Endothelial cell of umbilical vein (primary cell): ENCODE data around the gene TPM2. TPM values are rescaled to one million over a fixed set of nuclear protein-coding genes. Genes with fewer than 3 reads are reported as not detected.

Experiments
- BruUV-seq: library from RNA; stranded (reverse); fragments of 400-500 nt; replicated peaks from 2 replicates; lab custom pipeline; 2021; lab: Mats Ljungman, UMichigan
- CTCF ChIA-PET: fragments of 300-600, 350-600 bp; sonication (Branson Sonifier 250); formaldehyde crosslinking; loops from one replicate; lab custom pipeline; 2021; ENCODE audit warnings: antibody characterized with exemption, inconsistent platforms; lab: Charles Lee
- POLR2A ChIA-PET: fragments of 300-600, 350-600 bp; sonication (Branson Sonifier 250); formaldehyde crosslinking; loops from one replicate; lab custom pipeline; 2021; ENCODE audit warnings: antibody characterized with exemption, inconsistent platforms; lab: Charles Lee
- DNase-seq: peaks from one replicate; pipeline ENCODE4 v3.0.0-alpha.2; 2011; ENCODE audit warnings: low read depth, low spot score
- FAIRE-seq: peaks from 2 replicates; lab custom pipeline; 2011; peaks lifted over from hg19 to GRCh38; lab: Jason Lieb, UNC
- H2AFZ ChIP-seq: 2 replicates; pipeline ENCODE4 v1.6.0; 2012; ENCODE audit warnings: low read depth, low read length, control low read depth, inconsistent platforms
- H3K27ac ChIP-seq: 2 replicates; pipeline ENCODE4 v1.5.1; 2011; ENCODE audit warnings: low read depth, mild to moderate bottlenecking, control low read depth, low read length, moderate library complexity; ENCODE audit not compliant: insufficient read depth
- H3K27me3 ChIP-seq, 2 experiments: 2 replicates each; pipeline versions ENCODE4 v1.6.0 to v1.6.1; 2011; ENCODE audit warnings: low read length in 2 of 2, mixed read lengths in 1 of 2; ENCODE audit not compliant: control insufficient read depth in 2 of 2, insufficient read depth in 2 of 2
- H3K36me3 ChIP-seq, 2 experiments: 2 replicates in 1 of 2; 3 replicates in 1 of 2; pipeline ENCODE4 v1.5.1; 2011; ENCODE audit warnings: low read length in 2 of 2, mild to moderate bottlenecking in 1 of 2, moderate library complexity in 1 of 2; ENCODE audit not compliant: control insufficient read depth in 2 of 2, insufficient read depth in 2 of 2; ENCODE audit errors: extremely low read depth in 1 of 2
- H3K4me1 ChIP-seq: 3 replicates; pipeline ENCODE4 v1.5.1; 2011; ENCODE audit warnings: mild to moderate bottlenecking, low read length; ENCODE audit not compliant: control insufficient read depth, insufficient read depth; ENCODE audit errors: extremely low read depth
- H3K4me2 ChIP-seq: 2 replicates; pipeline ENCODE4 v1.6.1; 2011; ENCODE audit warnings: low read length, control low read depth, mixed read lengths; ENCODE audit not compliant: insufficient read depth
- H3K4me3 ChIP-seq, 3 experiments: fragments of 200-600 bp in 1 of 3; sonication (generic), shearing (Covaris generic) in 1 of 3; replicated peaks in 1 of 3; 2 replicates each; pipeline ENCODE4 v1.5.1; 2011 to 2016; ENCODE audit warnings: control low read depth in 3 of 3, low read length in 3 of 3, mild to moderate bottlenecking in 2 of 3, inconsistent platforms in 1 of 3, low read depth in 1 of 3, moderate library complexity in 1 of 3; ENCODE audit not compliant: insufficient read depth in 1 of 3
- H3K79me2 ChIP-seq: 2 replicates; pipeline ENCODE4 v1.6.0; 2012; ENCODE audit warnings: low read length, inconsistent platforms; ENCODE audit not compliant: control insufficient read depth, insufficient read depth
- H3K9ac ChIP-seq: replicated peaks from 2 replicates; pipeline ENCODE3; 2011; ENCODE audit warnings: low read length, control low read depth; ENCODE audit not compliant: insufficient read depth; ENCODE audit errors: extremely low read depth
- H3K9me1 ChIP-seq: replicated peaks from 3 replicates; pipeline ENCODE4 v1.6.0; 2011; ENCODE audit warnings: mild to moderate bottlenecking, low read length; ENCODE audit not compliant: control insufficient read depth, insufficient read depth; ENCODE audit errors: extremely low read depth
- H3K9me3 ChIP-seq: replicated peaks from 2 replicates; pipeline ENCODE4 v1.5.1; 2012; ENCODE audit warnings: low read length, inconsistent platforms; ENCODE audit not compliant: control insufficient read depth, insufficient read depth
- H4K20me1 ChIP-seq: replicated peaks from 2 replicates; pipeline ENCODE3; 2011; ENCODE audit warnings: mild to moderate bottlenecking, low read length; ENCODE audit not compliant: control insufficient read depth, insufficient read depth; ENCODE audit errors: extremely low read depth
- EZH2 ChIP-seq: IDR thresholded peaks from 2 replicates; pipeline ENCODE4 v1.6.1; 2012; ENCODE audit warnings: borderline replicate concordance, low read depth, mild to moderate bottlenecking, moderate library complexity, low read length, inconsistent platforms; ENCODE audit not compliant: severe bottlenecking
- FOS ChIP-seq: IDR thresholded peaks from 2 replicates; pipeline ENCODE4 v1.6.1; 2011; ENCODE audit warnings: mild to moderate bottlenecking, low read length, moderate library complexity, borderline replicate concordance; ENCODE audit not compliant: insufficient read depth
- GATA2 ChIP-seq: IDR thresholded peaks from 2 replicates; pipeline ENCODE4 v1.7.0; 2011; ENCODE audit warnings: low read depth, mild to moderate bottlenecking, moderate library complexity, mixed read lengths, low read length; ENCODE audit not compliant: insufficient read length, insufficient read depth
- JUN ChIP-seq: IDR thresholded peaks from 2 replicates; pipeline ENCODE4 v1.6.1; 2011; ENCODE audit warnings: borderline replicate concordance, low read depth; ENCODE audit not compliant: insufficient read length, insufficient read depth
- MAX ChIP-seq: IDR thresholded peaks from 2 replicates; pipeline ENCODE4 v1.6.1; 2011; ENCODE audit not compliant: insufficient read depth, insufficient read length
- MYC ChIP-seq: IDR thresholded peaks from one replicate; pipeline ENCODE4 v1.6.1; 2011; ENCODE audit warnings: mild to moderate bottlenecking, low read depth, low read length
- POLR2A ChIP-seq: IDR thresholded peaks from 2 replicates; pipeline ENCODE4 v1.6.1; 2012; ENCODE audit warnings: low read depth, mild to moderate bottlenecking, control low read depth, low read length
- POLR2AphosphoS5 ChIP-seq: IDR thresholded peaks from 2 replicates; pipeline ENCODE4 v1.6.1; 2012; ENCODE audit warnings: low read depth, mild to moderate bottlenecking, control low read depth, low read length, moderate library complexity; ENCODE audit not compliant: insufficient read depth
- dilution Hi-C: fragments of 300-500 bp; cut with MboI; formaldehyde crosslinking; loops from one replicate; pipeline ENCODE4 v1.15.0; 2019; ENCODE audit warnings: low sequenced_read_pairs; ENCODE audit not compliant: extremely low pct_ligation_motif_present
- intact Hi-C: fragments of 100-400 bp; cut with micrococcal nuclease; formaldehyde crosslinking; loops from one replicate; pipeline ENCODE4 v1.10.0; 2022
- polyA plus RNA-seq, 4 experiments: library from polyadenylated mRNA; depleted of rRNA in 3 of 4; stranded (reverse) in 3 of 4; unstranded in 1 of 4; fragments of >200 nt; gene quantifications; 2 replicates each; pipeline versions ENCODE4 v1.2.1 to v1.2.3, GENCODE V29; 2011 to 2012; ENCODE audit warnings: missing spikeins in 1 of 4
- total RNA-seq: library from RNA; stranded (reverse); gene quantifications from 2 replicates; pipeline ENCODE4 v1.2.3, GENCODE V29; 2021
- TF ChIP-seq, protein P1 (sequence below), 2 donors: IDR thresholded peaks; 1 replicate in 1 of 2; 2 replicates in 1 of 2; pipeline ENCODE4 v1.5.1; 2011; ENCODE audit warnings: low read length in 2 of 2, mild to moderate bottlenecking in 2 of 2, moderate library complexity in 2 of 2, control low read depth in 1 of 2, inconsistent platforms in 1 of 2, low read depth in 1 of 2; ENCODE audit not compliant: insufficient read depth in 1 of 2; ENCODE audit errors: extremely low read depth in 1 of 2

TPM2 gene
- total and polyA plus RNA-seq, 2 donors (not counting 3 experiments of a cell fraction or from before 2014, with no cell fraction given), result 144 to 279 TPM

DNA sequence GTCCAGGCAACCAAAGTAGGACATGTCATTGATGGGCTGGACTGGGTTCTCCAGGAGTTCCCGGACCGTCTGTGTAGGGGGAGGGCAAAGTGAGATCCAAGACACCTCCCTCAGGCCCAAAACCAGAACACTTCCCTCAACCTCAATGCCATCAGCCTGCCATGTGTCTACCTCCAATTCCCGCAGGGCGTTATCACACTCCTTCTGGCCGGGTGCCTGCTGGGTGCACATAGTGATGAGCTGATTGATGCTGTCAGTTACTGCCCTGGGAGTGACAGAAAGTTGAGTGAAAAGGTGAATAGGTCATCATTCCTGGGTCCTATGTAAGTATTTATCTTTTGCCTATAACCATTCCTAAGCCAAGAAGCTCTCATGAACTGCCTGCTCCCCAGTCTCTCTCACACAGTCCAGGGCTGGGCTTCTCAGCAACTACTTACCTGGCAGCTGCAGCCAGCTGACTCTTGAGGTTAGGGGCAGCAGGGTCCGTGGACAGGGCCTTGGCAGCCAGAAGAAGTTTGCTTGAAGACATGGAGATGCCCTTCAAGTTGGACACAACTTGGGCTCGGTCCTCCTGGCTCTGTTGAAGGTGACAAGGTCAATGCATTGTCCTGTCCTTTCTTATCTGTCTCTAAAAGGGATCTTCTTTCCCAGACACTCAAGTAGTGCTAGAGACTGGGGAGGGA is 21.2 kb upstream of the TPM2 start:
- Histone ChIP-seq H3K36me3 (peaks cover 67 to 75% of the 10 kb centered on the region in 2 experiments), H3K9me3 (no peaks in the 10 kb centered on the region), H3K27me3 (no peaks in the 10 kb centered on the region), H3K9me1 (no peaks in the 10 kb centered on the region), H3K4me1 (no peaks in the 10 kb centered on the region), H3K4me2 (no peak overlapping the region), H3K79me2 (no peaks in the 10 kb centered on the region), H2AFZ (no peak overlapping the region), H3K9ac (no peak overlapping the region), H4K20me1 (no peaks in the 10 kb centered on the region), H3K27ac (no peak overlapping the region), H3K4me3 (no peak overlapping the region)
- no peak for TF ChIP-seq MAX
- TF ChIP-seq JUN, result no peak
- no peak for TF ChIP-seq EZH2
- no peak for TF ChIP-seq POLR2AphosphoS5
- no peak for TF ChIP-seq MYC
- TF ChIP-seq GATA2, result no peak
- no peak for TF ChIP-seq POLR2A
- TF ChIP-seq FOS, result no peak
- TF ChIP-seq, protein P1, sequence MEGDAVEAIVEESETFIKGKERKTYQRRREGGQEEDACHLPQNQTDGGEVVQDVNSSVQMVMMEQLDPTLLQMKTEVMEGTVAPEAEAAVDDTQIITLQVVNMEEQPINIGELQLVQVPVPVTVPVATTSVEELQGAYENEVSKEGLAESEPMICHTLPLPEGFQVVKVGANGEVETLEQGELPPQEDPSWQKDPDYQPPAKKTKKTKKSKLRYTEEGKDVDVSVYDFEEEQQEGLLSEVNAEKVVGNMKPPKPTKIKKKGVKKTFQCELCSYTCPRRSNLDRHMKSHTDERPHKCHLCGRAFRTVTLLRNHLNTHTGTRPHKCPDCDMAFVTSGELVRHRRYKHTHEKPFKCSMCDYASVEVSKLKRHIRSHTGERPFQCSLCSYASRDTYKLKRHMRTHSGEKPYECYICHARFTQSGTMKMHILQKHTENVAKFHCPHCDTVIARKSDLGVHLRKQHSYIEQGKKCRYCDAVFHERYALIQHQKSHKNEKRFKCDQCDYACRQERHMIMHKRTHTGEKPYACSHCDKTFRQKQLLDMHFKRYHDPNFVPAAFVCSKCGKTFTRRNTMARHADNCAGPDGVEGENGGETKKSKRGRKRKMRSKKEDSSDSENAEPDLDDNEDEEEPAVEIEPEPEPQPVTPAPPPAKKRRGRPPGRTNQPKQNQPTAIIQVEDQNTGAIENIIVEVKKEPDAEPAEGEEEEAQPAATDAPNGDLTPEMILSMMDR (IDR thresholded peaks at IDR 0.05; ENCODE audit: extremely low read depth in 1 of 2, insufficient read depth in 1 of 2, low read depth in 1 of 2, low read length in 2 of 2), result no peak
- TSS peak; percentile 52 for BruUV-seq
- dilution Hi-C loops (no loop called here), intact Hi-C loops (no loop called here)
- no peak for FAIRE-seq
- ChIA-PET CTCF (interaction anchor here (1.3 to 2.0 kb wide), 2 partner anchors 10 to 15 kb away, joined by 3 to 16 read pairs; no protein-coding TSS in a partner anchor), POLR2A (no interaction called here)
- no peak for DNase-seq
